H9 (cell line): ENCODE measurements around the gene JPH2. TPM values are rescaled to one million over a fixed set of nuclear protein-coding genes. Genes with fewer than 3 reads are reported as not detected.

Experiments
- DNase-seq: peaks from one replicate; pipeline ENCODE4 v3.0.0-alpha.2; 2017
- H2AFZ ChIP-seq: one replicate; pipeline ENCODE4 v1.6.1; 2013; ENCODE audit warnings: mild to moderate bottlenecking, low read length, control low read depth, moderate library complexity
- H2AK5ac ChIP-seq: 2 replicates; pipeline ENCODE4 v1.6.1; 2013; ENCODE audit warnings: low read length, control low read depth, mixed read lengths; ENCODE audit not compliant: insufficient read length
- H2BK120ac ChIP-seq: one replicate; pipeline ENCODE4 v1.6.1; 2013; ENCODE audit warnings: low read depth, mild to moderate bottlenecking, low read length, control low read depth, inconsistent platforms; ENCODE audit not compliant: poor library complexity, severe bottlenecking
- H2BK12ac ChIP-seq: 2 replicates; pipeline ENCODE4 v1.6.1; 2013; ENCODE audit warnings: low read length, control low read depth, mixed read lengths, low read depth; ENCODE audit not compliant: insufficient read length
- H2BK15ac ChIP-seq: 2 replicates; pipeline ENCODE4 v1.6.1; 2013; ENCODE audit warnings: low read depth, low read length, control low read depth
- H2BK20ac ChIP-seq: one replicate; pipeline ENCODE4 v1.6.1; 2013; ENCODE audit warnings: low read depth, mild to moderate bottlenecking, low read length, control low read depth, inconsistent platforms; ENCODE audit not compliant: poor library complexity, severe bottlenecking
- H2BK5ac ChIP-seq: 2 replicates; pipeline ENCODE4 v1.6.1; 2013; ENCODE audit warnings: low read length, control low read depth, mixed read lengths; ENCODE audit not compliant: insufficient read length
- H3K14ac ChIP-seq: 2 replicates; pipeline ENCODE4 v1.6.1; 2013; ENCODE audit warnings: low read length, control low read depth; ENCODE audit not compliant: insufficient read depth
- H3K18ac ChIP-seq: 2 replicates; pipeline ENCODE4 v1.6.1; 2013; ENCODE audit warnings: low read depth, mild to moderate bottlenecking, mixed read lengths, low read length, control low read depth; ENCODE audit not compliant: insufficient read length
- H3K23ac ChIP-seq: 2 replicates; pipeline ENCODE4 v1.6.1; 2013; ENCODE audit warnings: low read length, control low read depth, mixed read lengths, low read depth; ENCODE audit not compliant: insufficient read length
- H3K23me2 ChIP-seq: 2 replicates; pipeline ENCODE4 v1.6.1; 2013; ENCODE audit warnings: low read depth, mild to moderate bottlenecking, mixed read lengths, low read length, control low read depth; ENCODE audit not compliant: insufficient read length, poor library complexity, severe bottlenecking
- H3K27ac ChIP-seq: 2 replicates; pipeline ENCODE4 v1.5.1; 2013; ENCODE audit warnings: low read length, control low read depth, mixed read lengths, low read depth; ENCODE audit not compliant: insufficient read length
- H3K27me3 ChIP-seq: 2 replicates; pipeline ENCODE4 v1.6.1; 2013; ENCODE audit warnings: low read length, control low read depth, inconsistent platforms; ENCODE audit not compliant: insufficient read depth
- H3K4ac ChIP-seq: 2 replicates; pipeline ENCODE4 v1.6.1; 2013; ENCODE audit warnings: low read depth, mild to moderate bottlenecking, control low read depth, inconsistent platforms, low read length, moderate library complexity
- H3K4me1 ChIP-seq: 2 replicates; pipeline ENCODE4 v1.6.1; 2013; ENCODE audit warnings: low read length, control low read depth, inconsistent platforms; ENCODE audit not compliant: insufficient read depth
- H3K4me2 ChIP-seq: 2 replicates; pipeline ENCODE4 v1.6.1; 2013; ENCODE audit warnings: low read length, control low read depth, mixed read lengths; ENCODE audit not compliant: insufficient read length, insufficient read depth
- H3K56ac ChIP-seq: 2 replicates; pipeline ENCODE4 v1.6.1; 2013; ENCODE audit warnings: low read depth, mild to moderate bottlenecking, mixed read lengths, low read length, control low read depth; ENCODE audit not compliant: insufficient read length
- H3K79me1 ChIP-seq: 2 replicates; pipeline ENCODE4 v1.6.1; 2013; ENCODE audit warnings: low read depth, mild to moderate bottlenecking, moderate library complexity, low read length, control low read depth, inconsistent platforms; ENCODE audit not compliant: insufficient read depth, poor library complexity, severe bottlenecking
- H3K79me2 ChIP-seq: 2 replicates; pipeline ENCODE4 v1.6.1; 2013; ENCODE audit warnings: low read length, control low read depth, inconsistent platforms; ENCODE audit not compliant: insufficient read depth
- H3K9ac ChIP-seq: 2 replicates; pipeline ENCODE4 v1.6.1; 2013; ENCODE audit warnings: low read length, control low read depth, mixed read lengths; ENCODE audit not compliant: insufficient read length; ENCODE audit errors: extremely low read depth
- H3K9me3 ChIP-seq: one replicate; pipeline ENCODE4 v1.6.1; 2013; ENCODE audit warnings: low read depth, low read length, inconsistent platforms; ENCODE audit not compliant: control insufficient read depth
- H3T11ph ChIP-seq: one replicate; pipeline ENCODE4 v1.6.1; 2013; ENCODE audit warnings: mild to moderate bottlenecking, low read length, control low read depth, inconsistent platforms
- H4K20me1 ChIP-seq: one replicate; pipeline ENCODE4 v1.6.1; 2013; ENCODE audit not compliant: control insufficient read depth, insufficient read length, insufficient read depth
- H4K5ac ChIP-seq: 2 replicates; pipeline ENCODE4 v1.6.1; 2013; ENCODE audit warnings: low read depth, mild to moderate bottlenecking, mixed read lengths, low read length, control low read depth; ENCODE audit not compliant: insufficient read length
- H4K8ac ChIP-seq: replicated peaks from 2 replicates; pipeline ENCODE4 v1.6.1; 2013; ENCODE audit warnings: low read length, control low read depth, mixed read lengths, low read depth; ENCODE audit not compliant: insufficient read length
- H4K91ac ChIP-seq: 2 replicates; pipeline ENCODE4 v1.6.1; 2013; ENCODE audit warnings: low read depth, mild to moderate bottlenecking, moderate library complexity, mixed read lengths, low read length, control low read depth; ENCODE audit not compliant: insufficient read length
- H3K27ac Mint-ChIP-seq, 3 experiments: 2 replicates in 2 of 3; 3 replicates in 1 of 3; pipeline ENCODE4 v1.8.0; 2020 to 2021; ENCODE audit warnings: mixed read lengths in 3 of 3, mild to moderate bottlenecking in 1 of 3, moderate library complexity in 1 of 3
- H3K27me3 Mint-ChIP-seq: 2 replicates; pipeline ENCODE4 v1.8.0; 2021; ENCODE audit warnings: low read depth, mild to moderate bottlenecking, moderate library complexity, mixed read lengths
- H3K36me3 Mint-ChIP-seq, 3 experiments: 2 replicates in 2 of 3; 3 replicates in 1 of 3; pipeline ENCODE4 v1.8.0; 2020 to 2021; ENCODE audit warnings: low read depth in 3 of 3, mixed read lengths in 3 of 3; ENCODE audit not compliant: insufficient read depth in 1 of 3
- H3K4me1 Mint-ChIP-seq, 2 experiments: 2 replicates each; pipeline ENCODE4 v1.8.0; 2020; ENCODE audit warnings: mixed read lengths in 2 of 2
- H3K4me3 Mint-ChIP-seq, 2 experiments: 2 replicates in 1 of 2; 3 replicates in 1 of 2; pipeline ENCODE4 v1.8.0; 2020 to 2021; ENCODE audit warnings: mild to moderate bottlenecking in 2 of 2, mixed read lengths in 2 of 2, moderate library complexity in 1 of 2
- H3K9me3 Mint-ChIP-seq, 2 experiments: 2 replicates in 1 of 2; 3 replicates in 1 of 2; pipeline ENCODE4 v1.8.0; 2020; ENCODE audit warnings: mild to moderate bottlenecking in 2 of 2, mixed read lengths in 2 of 2, moderate library complexity in 1 of 2
- CTCF ChIP-seq: fragments of 200-600 bp; sonication (generic); conservative IDR thresholded peaks from 3 replicates; pipeline ENCODE4 v1.8.0; 2021; ENCODE audit warnings: antibody characterized with exemption, mild to moderate bottlenecking
- WGBS: extraction: QIAGEN DNeasy Blood & Tissue Kit; methylation state at CpG from one replicate; pipeline ENCODE4 v1.1.7; 2013; ENCODE audit warnings: missing lambda C conversion rate, low lambda C conversion rate, mixed read lengths; ENCODE audit not compliant: insufficient read length; ENCODE audit errors: extremely low coverage; 5-methylcytosine and 5-hydroxymethylcytosine counted together
- total RNA-seq: library from RNA; stranded (reverse); gene quantifications from 2 replicates; pipeline ENCODE4 v1.2.1, GENCODE V29; 2021

JPH2 gene
- total RNA-seq, 1 experiment from 2014 or later = 0.31 TPM

- Mint-ChIP-seq H3K27me3 (no peaks in the 10 kb centered on the region; the same call in 1 of the 2 replicates), H3K9me3 (no peaks in the 10 kb centered on the region; a peak in 1 of 5 replicates), H3K36me3 (no peaks in the 10 kb centered on the region), H3K4me3 (no peak overlapping the region), H3K4me1 (peaks cover 8 to 16% of the 10 kb centered on the region in 2 experiments; a peak in 3 of 4 replicates), H3K27ac (no peak overlapping the region)
- Histone ChIP-seq H2BK15ac (no peak overlapping the region), H3K4ac (no peak overlapping the region), H3K27ac (no peak overlapping the region), H4K5ac (no peak overlapping the region), H3K4me1 (no peaks in the 10 kb centered on the region; the same call in 1 of the 2 replicates), H3K9ac (no peak overlapping the region), H2AFZ (no peak overlapping the region), H2BK5ac (no peak overlapping the region), H3K14ac (no peak overlapping the region; the same call in 1 of the 2 replicates), H3K56ac (no peak overlapping the region), H2BK20ac (no peak overlapping the region), H3K23ac (no peak overlapping the region), H3K4me2 (no peak overlapping the region), H3K9me3 (no peaks in the 10 kb centered on the region), H4K20me1 (no peaks in the 10 kb centered on the region), H3K18ac (no peak overlapping the region), H4K91ac (no peak overlapping the region), H2BK120ac (no peak overlapping the region), H2AK5ac (no peak overlapping the region), H2BK12ac (no peak overlapping the region), H4K8ac (no peak overlapping the region), H3K79me2 (no peaks in the 10 kb centered on the region), H3K23me2 (no peaks in the 10 kb centered on the region), H3K27me3 (no peaks in the 10 kb centered on the region), H3T11ph (no peak overlapping the region), H3K79me1 (no peaks in the 10 kb centered on the region)
- no peak for DNase-seq
- TF ChIP-seq CTCF = no peak
- WGBS = no CpG with 5 or more reads among the region's 15 CpGs
These were observed 120.1 kb downstream of the JPH2 start for GRCh38 chr20:44066645-44067606.
